ENCODE measurements around the gene KCNAB2. TPM values are rescaled to one million over a fixed set of nuclear protein-coding genes. Genes with fewer than 3 reads are reported as not detected.

KCNAB2 gene
- total RNA-seq, 1 experiment from 2014 or later: 3.6 TPM

GRCh38 chr1:6081901-6082300 lies 36.2 kb downstream of the KCNAB2 start:
- DNase-seq (ENCODE audit: low spot score): no peak

- no peak for DNase-seq (ENCODE audit: low spot score)
Observed at GRCh38 chr1:6082430-6082971, 36.8 kb downstream of the KCNAB2 start.

GRCh38 chr1:6083385-6083784 lies 37.7 kb downstream of the KCNAB2 start:
- no peak for DNase-seq (ENCODE audit: low spot score)

- no peak for DNase-seq (ENCODE audit: low spot score)
Observed at GRCh38 chr1:6083801-6084446, 38.2 kb downstream of the KCNAB2 start.

GRCh38 chr1:6084781-6085495 lies 39.2 kb downstream of the KCNAB2 start:
- no peak for DNase-seq (ENCODE audit: low spot score)

- no peak for DNase-seq (ENCODE audit: low spot score)
Observed at GRCh38 chr1:6085666-6086065, 40.0 kb downstream of the KCNAB2 start.

- DNase-seq (ENCODE audit: low spot score): no peak
Observed at GRCh38 chr1:6086358-6086757, 40.7 kb downstream of the KCNAB2 start.

- no peak for DNase-seq (ENCODE audit: low spot score)
Observed at GRCh38 chr1:6086762-6087376, 41.2 kb downstream of the KCNAB2 start.

- DNase-seq (ENCODE audit: low spot score): no peak
Observed at GRCh38 chr1:6087377-6087772, 41.7 kb downstream of the KCNAB2 start.

GRCh38 chr1:6087958-6088357 lies 42.3 kb downstream of the KCNAB2 start:
- no peak for DNase-seq (ENCODE audit: low spot score)

- no peak for DNase-seq (ENCODE audit: low spot score)
Observed at GRCh38 chr1:6088956-6089355, 43.3 kb downstream of the KCNAB2 start.

- no peak for DNase-seq (ENCODE audit: low spot score)
Observed at GRCh38 chr1:6090288-6090687, 44.6 kb downstream of the KCNAB2 start.

- no peak for DNase-seq (ENCODE audit: low spot score)
Observed at GRCh38 chr1:6090996-6091822, 45.5 kb downstream of the KCNAB2 start.

- DNase-seq (ENCODE audit: low spot score): no peak
Observed at GRCh38 chr1:6091823-6092109, 46.1 kb downstream of the KCNAB2 start.

GRCh38 chr1:6092211-6092610 lies 46.5 kb downstream of the KCNAB2 start:
- DNase-seq (ENCODE audit: low spot score): no peak

GRCh38 chr1:6093071-6093470 lies 47.4 kb downstream of the KCNAB2 start:
- DNase-seq (ENCODE audit: low spot score): no peak

- no peak for DNase-seq (ENCODE audit: low spot score)
Observed at GRCh38 chr1:6093611-6094010, 47.9 kb downstream of the KCNAB2 start.

- no peak for DNase-seq (ENCODE audit: low spot score)
Observed at GRCh38 chr1:6094246-6094645, 48.6 kb downstream of the KCNAB2 start.

- no peak for DNase-seq (ENCODE audit: low spot score)
Observed at GRCh38 chr1:6094801-6095505, 49.3 kb downstream of the KCNAB2 start.

- no peak for DNase-seq (ENCODE audit: low spot score)
Observed at GRCh38 chr1:6095511-6096242, 50.0 kb downstream of the KCNAB2 start.

Data from H4 (cell line).